Smooth muscle cell (in vitro differentiated cells): Measurements from ENCODE around the gene CORIN. TPM values are rescaled to one million over a fixed set of nuclear protein-coding genes. Genes with fewer than 3 reads are reported as not detected.
A peak's percentile ranks its signal among the peaks of the same experiment; 100 is the strongest.

Experiments
- DNase-seq: peaks from one replicate; lab custom pipeline; 2025; ENCODE audit not compliant: unreplicated experiment; lab: John Stamatoyannopoulos, UW
- H2AFZ ChIP-seq: fragments of 200-600 bp; sonication (generic); 2 replicates; pipeline ENCODE4 v1.6.0; 2016; ENCODE audit warnings: antibody characterized with exemption, low read depth, mild to moderate bottlenecking
- H3F3A ChIP-seq: fragments of 200-600 bp; sonication (generic); 2 replicates; pipeline ENCODE4 v1.6.0; 2017; ENCODE audit warnings: antibody characterized with exemption, low read depth
- H3K27ac ChIP-seq: fragments of 200-600 bp; sonication (generic); 2 replicates; pipeline ENCODE4 v1.5.1; 2016; ENCODE audit warnings: low read depth, mild to moderate bottlenecking
- H3K27me3 ChIP-seq: fragments of 200-600 bp; sonication (generic); 2 replicates; pipeline ENCODE4 v1.6.1; 2016; ENCODE audit warnings: low read depth, mild to moderate bottlenecking
- H3K36me3 ChIP-seq: fragments of 200-600 bp; sonication (generic); 2 replicates; pipeline ENCODE4 v1.5.1; 2016; ENCODE audit warnings: low read depth
- H3K4me1 ChIP-seq: fragments of 200-600 bp; sonication (generic); 2 replicates; pipeline ENCODE4 v1.5.1; 2016; ENCODE audit warnings: low read depth
- H3K4me2 ChIP-seq: fragments of 200-600 bp; sonication (generic); 2 replicates; pipeline ENCODE4 v1.6.0; 2016; ENCODE audit warnings: mild to moderate bottlenecking
- H3K4me3 ChIP-seq: fragments of 200-600 bp; sonication (generic); 2 replicates; pipeline ENCODE4 v1.5.1; 2016; ENCODE audit warnings: mild to moderate bottlenecking
- H3K79me2 ChIP-seq: fragments of 200-600 bp; sonication (generic); 2 replicates; pipeline ENCODE4 v1.6.0; 2016; ENCODE audit warnings: low read depth, mild to moderate bottlenecking
- H3K9ac ChIP-seq: fragments of 200-600 bp; sonication (generic); 2 replicates; pipeline ENCODE4 v1.6.0; 2016; ENCODE audit warnings: low read depth
- H3K9me3 ChIP-seq: fragments of 200-600 bp; sonication (generic); replicated peaks from 2 replicates; pipeline ENCODE4 v1.5.1; 2016; ENCODE audit warnings: low read depth
- H4K20me1 ChIP-seq: fragments of 200-600 bp; sonication (generic); 2 replicates; pipeline ENCODE4 v1.6.0; 2016; ENCODE audit warnings: low read depth
- WGBS: methylation state at CpG from one replicate; pipeline ENCODE4 v1.1.7; 2016; ENCODE audit warnings: low lambda C conversion rate; 5-methylcytosine and 5-hydroxymethylcytosine counted together
- polyA plus RNA-seq: library from polyadenylated mRNA; unstranded; fragments of >200 nt; fragmentation: Nextera tagmentation; extraction: Ambion mirVana; gene quantifications from 2 replicates; pipeline ENCODE4 v1.2.1, GENCODE V29; 2016
- total RNA-seq: library from RNA; depleted of rRNA; stranded (reverse); fragments of >200 nt; gene quantifications from 2 replicates; pipeline ENCODE4 v1.2.3, GENCODE V29; 2014
- TF ChIP-seq, protein P1 (sequence below): fragments of 200-600 bp; sonication (generic); IDR thresholded peaks from 2 replicates; pipeline ENCODE4 v1.5.1; 2017; ENCODE audit warnings: borderline replicate concordance, mild to moderate bottlenecking, antibody characterized with exemption; ENCODE audit not compliant: insufficient read depth, poor library complexity, severe bottlenecking

CORIN gene
- total and polyA plus RNA-seq, 2 experiments from 2014 or later: 0.27 to 1.8 TPM

DNA sequence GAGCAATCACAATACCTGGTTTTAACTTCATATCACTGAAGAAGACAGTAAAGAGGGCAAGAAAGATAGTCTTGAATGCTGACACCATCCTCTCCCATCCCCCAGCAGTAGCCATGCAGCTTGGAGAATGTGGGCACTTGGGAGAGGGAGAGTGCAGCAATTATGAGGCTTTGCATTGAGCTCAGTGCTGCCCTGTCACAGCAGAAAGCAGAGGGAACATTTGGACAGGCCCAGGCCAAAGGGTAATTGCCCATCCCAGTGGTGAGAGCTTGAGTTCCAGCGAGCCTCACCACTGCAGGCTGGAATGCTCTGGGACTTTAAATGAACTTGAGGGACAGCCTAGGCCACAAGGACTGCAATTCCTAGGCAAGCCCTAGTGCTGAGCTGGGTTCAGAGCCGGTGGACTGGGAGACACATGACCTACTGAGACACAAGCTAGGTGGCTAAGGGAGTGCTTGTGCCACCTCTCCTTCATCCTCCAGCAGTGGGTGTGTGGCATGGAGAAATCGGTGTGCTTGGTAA is 36.3 kb downstream of the CORIN start:
- H3K4me3 ChIP-seq: no peak overlapping the region
- H3K36me3 ChIP-seq: no peaks in the 10 kb centered on the region
- no peak overlapping the region for H3K4me2 ChIP-seq
- H3K27me3 ChIP-seq: no peaks in the 10 kb centered on the region
- H3K9ac ChIP-seq: no peak overlapping the region
- DNase-seq: no peak
- WGBS: 81% methylated on average over 3 of the region's 3 CpGs
- TF ChIP-seq, protein P1, sequence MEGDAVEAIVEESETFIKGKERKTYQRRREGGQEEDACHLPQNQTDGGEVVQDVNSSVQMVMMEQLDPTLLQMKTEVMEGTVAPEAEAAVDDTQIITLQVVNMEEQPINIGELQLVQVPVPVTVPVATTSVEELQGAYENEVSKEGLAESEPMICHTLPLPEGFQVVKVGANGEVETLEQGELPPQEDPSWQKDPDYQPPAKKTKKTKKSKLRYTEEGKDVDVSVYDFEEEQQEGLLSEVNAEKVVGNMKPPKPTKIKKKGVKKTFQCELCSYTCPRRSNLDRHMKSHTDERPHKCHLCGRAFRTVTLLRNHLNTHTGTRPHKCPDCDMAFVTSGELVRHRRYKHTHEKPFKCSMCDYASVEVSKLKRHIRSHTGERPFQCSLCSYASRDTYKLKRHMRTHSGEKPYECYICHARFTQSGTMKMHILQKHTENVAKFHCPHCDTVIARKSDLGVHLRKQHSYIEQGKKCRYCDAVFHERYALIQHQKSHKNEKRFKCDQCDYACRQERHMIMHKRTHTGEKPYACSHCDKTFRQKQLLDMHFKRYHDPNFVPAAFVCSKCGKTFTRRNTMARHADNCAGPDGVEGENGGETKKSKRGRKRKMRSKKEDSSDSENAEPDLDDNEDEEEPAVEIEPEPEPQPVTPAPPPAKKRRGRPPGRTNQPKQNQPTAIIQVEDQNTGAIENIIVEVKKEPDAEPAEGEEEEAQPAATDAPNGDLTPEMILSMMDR: no peak
- H3F3A ChIP-seq: no peaks in the 10 kb centered on the region
- H3K4me1 ChIP-seq: no peaks in the 10 kb centered on the region
- no peaks in the 10 kb centered on the region for H3K9me3 ChIP-seq
- no peaks in the 10 kb centered on the region for H4K20me1 ChIP-seq
- H2AFZ ChIP-seq: no peak overlapping the region
- no peak overlapping the region for H3K27ac ChIP-seq
- no peaks in the 10 kb centered on the region for H3K79me2 ChIP-seq

DNA sequence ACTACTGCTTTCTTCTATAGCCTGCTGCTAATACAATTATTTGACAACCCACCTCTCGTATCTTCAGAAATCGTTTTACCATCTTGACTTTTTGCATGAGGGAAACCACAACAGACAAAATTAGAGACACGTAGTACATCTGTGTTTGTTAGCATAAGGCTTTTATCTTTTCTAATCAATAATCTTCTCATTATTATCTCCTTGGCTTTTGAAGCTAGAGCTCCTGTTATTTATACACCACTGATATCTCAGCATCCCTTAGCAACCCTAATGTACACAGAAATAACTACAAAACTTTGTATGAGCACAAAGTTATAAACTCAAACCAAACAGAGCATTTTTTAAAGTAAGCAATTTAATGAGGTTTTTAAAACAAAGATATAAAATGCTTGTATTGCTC is 39.7 kb downstream of the CORIN start:
- no peaks in the 10 kb centered on the region for H3K9me3 ChIP-seq
- no peaks in the 10 kb centered on the region for H3F3A ChIP-seq
- H3K4me2 ChIP-seq: no peak overlapping the region
- no peaks in the 10 kb centered on the region for H3K4me1 ChIP-seq
- TF ChIP-seq, protein P1: no peak
- no peaks in the 10 kb centered on the region for H3K79me2 ChIP-seq
- no peak overlapping the region for H2AFZ ChIP-seq
- WGBS: 57% methylated on average over 3 of the region's 3 CpGs
- H3K27ac ChIP-seq: no peak overlapping the region
- no peaks in the 10 kb centered on the region for H3K36me3 ChIP-seq
- H3K4me3 ChIP-seq: no peak overlapping the region
- H3K9ac ChIP-seq: no peak overlapping the region
- H4K20me1 ChIP-seq: no peaks in the 10 kb centered on the region
- DNase-seq: no peak
- no peaks in the 10 kb centered on the region for H3K27me3 ChIP-seq

DNA sequence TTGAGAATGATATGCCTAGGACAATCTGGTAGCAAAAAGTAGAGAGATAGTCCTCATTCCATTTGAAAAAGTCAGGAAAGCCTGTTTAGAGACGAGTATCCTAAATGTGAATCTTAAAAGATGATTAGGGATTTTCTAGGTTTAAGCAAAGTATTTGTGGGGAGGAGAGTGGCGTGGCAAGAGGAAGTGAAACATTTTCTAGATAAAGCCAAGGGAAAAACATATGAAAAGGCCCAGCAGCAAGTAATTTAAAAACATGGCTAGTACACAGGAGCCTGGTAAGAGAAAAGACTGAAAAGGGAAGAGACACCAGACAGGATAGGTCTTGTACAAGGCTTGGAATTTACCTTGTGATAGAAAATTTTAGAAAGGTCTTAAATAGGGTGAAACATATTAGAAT is 45.9 kb downstream of the CORIN start:
- Histone ChIP-seq H3K9me3 (no peaks in the 10 kb centered on the region), H3K27me3 (no peaks in the 10 kb centered on the region), H3K79me2 (no peaks in the 10 kb centered on the region), H3K36me3 (no peaks in the 10 kb centered on the region), H3F3A (no peaks in the 10 kb centered on the region), H4K20me1 (no peaks in the 10 kb centered on the region), H2AFZ (peak overlapping the region; percentile 66), H3K4me2 (peak overlapping the region; percentile 55), H3K4me1 (peaks cover 6% of the 10 kb centered on the region), H3K27ac (peak overlapping the region; percentile 59), H3K4me3 (no peak overlapping the region), H3K9ac (no peak overlapping the region)
- no peak for DNase-seq
- WGBS: 18% methylated on average over 2 of the region's 2 CpGs
- TF ChIP-seq, protein P1: no peak

DNA sequence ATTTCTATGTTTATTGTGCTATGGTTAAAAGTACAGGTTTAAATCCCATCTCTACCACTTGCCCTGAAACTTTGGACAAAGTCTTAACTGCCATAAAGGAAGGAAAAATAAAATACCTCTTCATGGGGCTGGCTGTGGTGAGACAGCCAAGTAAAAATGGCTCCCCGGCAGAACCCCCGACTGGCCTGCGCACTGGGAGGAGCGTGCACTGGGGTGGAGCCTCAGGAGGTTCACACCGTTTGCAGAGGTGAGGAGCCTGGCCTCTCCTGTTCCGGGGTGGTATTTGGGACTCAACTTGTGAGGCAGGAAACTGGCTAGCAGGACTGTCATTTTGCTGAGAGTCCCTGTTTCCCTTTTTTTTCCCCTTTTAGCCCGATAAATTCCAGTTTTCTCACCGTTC is 47.8 kb downstream of the CORIN start:
- Histone ChIP-seq H3K9ac (no peak overlapping the region), H3K79me2 (no peaks in the 10 kb centered on the region), H3K27ac (no peak overlapping the region), H4K20me1 (no peaks in the 10 kb centered on the region), H2AFZ (no peak overlapping the region), H3K9me3 (no peaks in the 10 kb centered on the region), H3F3A (peaks cover 4% of the 10 kb centered on the region), H3K27me3 (no peaks in the 10 kb centered on the region), H3K4me2 (no peak overlapping the region), H3K36me3 (no peaks in the 10 kb centered on the region), H3K4me3 (no peak overlapping the region), H3K4me1 (peaks cover 6% of the 10 kb centered on the region)
- TF ChIP-seq, protein P1: no peak
- 94% methylated on average over 8 of the region's 8 CpGs for WGBS
- no peak for DNase-seq
